ENCODE measurements around the gene SPAG8. TPM values are rescaled to one million over a fixed set of nuclear protein-coding genes. Genes with fewer than 3 reads are reported as not detected.
A peak's percentile ranks its signal among the peaks of the same experiment; 100 is the strongest.

Gene SPAG8
- 1 to 10 TPM in 5 of 6 donors, not detected in 1; 1.2 to 1.7 (median 1.5) TPM for polyA plus RNA-seq (ENCODE audit: low read depth in 6 of 6)

GRCh38 chr9:35812025-35812602, at the start of gene SPAG8:
SPAG8 (minus strand) TSS chr9:35812262; CDS start chr9:35812147, 115 bp downstream.
- Mint-ChIP-seq H3K36me3 (peaks cover 0 to 6% of the 10 kb centered on the region in 2 donors), H3K9me3 (no peaks in the 10 kb centered on the region), H3K4me3 (peak within 1 kb of the TSS; percentile 81 to 96 (median 94)), H3K4me1 (peaks cover 28 to 46% (median 31%) of the 10 kb centered on the region in 3 donors), H3K27me3 (no peaks in the 10 kb centered on the region), H3K27ac (peak within 1 kb of the TSS; percentile 86 to 96 (median 94))
- DNase-seq = peak; percentile 92
- ATAC-seq (ENCODE audit: low read depth in 2 of 2) = peak; percentile 65 to 66

GRCh38 chr9:35861161-35861897, 49.3 kb upstream of the SPAG8 start:
- Mint-ChIP-seq H3K27ac (peak overlapping the region in 1 of 6 donors; percentile 63), H3K27me3 (peaks cover 20 to 33% (median 25%) of the 10 kb centered on the region in 3 donors), H3K9me3 (no peaks in the 10 kb centered on the region), H3K4me1 (peaks cover 0 to 14% (median 7%) of the 10 kb centered on the region in 3 donors), H3K4me3 (no peak overlapping the region), H3K36me3 (no peaks in the 10 kb centered on the region)
- DNase-seq (no peak), ATAC-seq (ENCODE audit: low read depth in 2 of 2) (no peak)

- peaks cover 0 to 17% (median 7%) of the 10 kb centered on the region in 3 donors for H3K4me1 Mint-ChIP-seq
- peaks cover 13 to 40% (median 37%) of the 10 kb centered on the region in 3 donors for H3K27me3 Mint-ChIP-seq
- no peaks in the 10 kb centered on the region for H3K9me3 Mint-ChIP-seq
- ATAC-seq (ENCODE audit: low read depth in 2 of 2) = no peak
- DNase-seq = no peak
- no peak overlapping the region for H3K4me3 Mint-ChIP-seq
- H3K36me3 Mint-ChIP-seq = no peaks in the 10 kb centered on the region
- no peak overlapping the region for H3K27ac Mint-ChIP-seq
Measured at GRCh38 chr9:35859990-35860339, 47.9 kb upstream of the SPAG8 start.

GRCh38 chr9:35859310-35859989, 47.4 kb upstream of the SPAG8 start:
- Mint-ChIP-seq H3K9me3 (no peaks in the 10 kb centered on the region), H3K4me3 (peak overlapping the region in 1 of 8 donors; percentile 37), H3K36me3 (no peaks in the 10 kb centered on the region), H3K4me1 (peaks cover 0 to 17% (median 7%) of the 10 kb centered on the region in 3 donors), H3K27ac (peak overlapping the region in 1 of 6 donors; percentile 82), H3K27me3 (peaks cover 13 to 40% (median 38%) of the 10 kb centered on the region in 3 donors)
- ATAC-seq (ENCODE audit: low read depth in 2 of 2) = peak; percentile 74 to 75
- peak; percentile 20 for DNase-seq

- no peak overlapping the region for H3K4me3 Mint-ChIP-seq
- ATAC-seq (ENCODE audit: low read depth in 2 of 2) (no peak), DNase-seq (no peak)
- peaks cover 13 to 38% (median 35%) of the 10 kb centered on the region in 3 donors for H3K27me3 Mint-ChIP-seq
- no peaks in the 10 kb centered on the region for H3K9me3 Mint-ChIP-seq
- H3K36me3 Mint-ChIP-seq = no peaks in the 10 kb centered on the region
- peaks cover 0 to 17% (median 7%) of the 10 kb centered on the region in 3 donors for H3K4me1 Mint-ChIP-seq
- H3K27ac Mint-ChIP-seq = peak overlapping the region in 1 of 6 donors; percentile 59
Measured at GRCh38 chr9:35858458-35858857, 46.4 kb upstream of the SPAG8 start.

- Mint-ChIP-seq H3K27ac (no peak overlapping the region), H3K9me3 (no peaks in the 10 kb centered on the region), H3K27me3 (peaks cover 9 to 26% (median 23%) of the 10 kb centered on the region in 3 donors), H3K4me3 (no peak overlapping the region), H3K4me1 (peaks cover 3 to 21% (median 7%) of the 10 kb centered on the region in 3 donors), H3K36me3 (no peaks in the 10 kb centered on the region)
- no peak for ATAC-seq (ENCODE audit: low read depth in 2 of 2)
- DNase-seq = no peak
Measured at GRCh38 chr9:35856882-35857281, 44.8 kb upstream of the SPAG8 start.

GRCh38 chr9:35856206-35856605, 44.1 kb upstream of the SPAG8 start:
- no peaks in the 10 kb centered on the region for H3K36me3 Mint-ChIP-seq
- peak overlapping the region in 1 of 6 donors; percentile 41 for H3K27ac Mint-ChIP-seq
- no peak overlapping the region for H3K4me3 Mint-ChIP-seq
- no peak for DNase-seq
- H3K4me1 Mint-ChIP-seq = peaks cover 3 to 17% (median 7%) of the 10 kb centered on the region in 3 donors
- H3K9me3 Mint-ChIP-seq = no peaks in the 10 kb centered on the region
- no peak for ATAC-seq (ENCODE audit: low read depth in 2 of 2)
- peaks cover 5 to 19% (median 16%) of the 10 kb centered on the region in 3 donors for H3K27me3 Mint-ChIP-seq

- Mint-ChIP-seq H3K9me3 (no peaks in the 10 kb centered on the region), H3K27me3 (peaks cover 0 to 15% (median 10%) of the 10 kb centered on the region in 3 donors), H3K36me3 (no peaks in the 10 kb centered on the region), H3K27ac (no peak overlapping the region), H3K4me3 (no peak overlapping the region), H3K4me1 (peaks cover 3 to 15% (median 4%) of the 10 kb centered on the region in 3 donors)
- ATAC-seq (ENCODE audit: low read depth in 2 of 2) (no peak), DNase-seq (no peak)
Measured at GRCh38 chr9:35854091-35854762, 42.2 kb upstream of the SPAG8 start.

GRCh38 chr9:35852876-35853865, 41.1 kb upstream of the SPAG8 start:
- no peaks in the 10 kb centered on the region for H3K36me3 Mint-ChIP-seq
- H3K27me3 Mint-ChIP-seq = peaks cover 0 to 15% (median 10%) of the 10 kb centered on the region in 3 donors
- ATAC-seq (ENCODE audit: low read depth in 2 of 2) = no peak
- H3K4me1 Mint-ChIP-seq = peaks cover 10 to 17% (median 14%) of the 10 kb centered on the region in 3 donors
- H3K4me3 Mint-ChIP-seq = peak overlapping the region in 1 of 8 donors; percentile 3
- no peaks in the 10 kb centered on the region for H3K9me3 Mint-ChIP-seq
- no peak for DNase-seq
- H3K27ac Mint-ChIP-seq = no peak overlapping the region

GRCh38 chr9:35852267-35852815, 40.3 kb upstream of the SPAG8 start:
- peak overlapping the region in 1 of 6 donors; percentile 78 for H3K27ac Mint-ChIP-seq

GRCh38 chr9:35847792-35848572, 35.9 kb upstream of the SPAG8 start:
- peak overlapping the region in 4 of 6 donors; percentile 39 to 84 (median 69) for H3K27ac Mint-ChIP-seq
- H3K4me3 Mint-ChIP-seq = peak overlapping the region; percentile 0 to 82 (median 60)
- H3K4me1 Mint-ChIP-seq = peaks cover 46 to 60% (median 48%) of the 10 kb centered on the region in 3 donors
- H3K36me3 Mint-ChIP-seq = no peaks in the 10 kb centered on the region
- H3K9me3 Mint-ChIP-seq = no peaks in the 10 kb centered on the region
- no peaks in the 10 kb centered on the region for H3K27me3 Mint-ChIP-seq
- ATAC-seq (ENCODE audit: low read depth in 2 of 2) = peak; percentile 68
- DNase-seq = peak; percentile 66

More at GRCh38 chr9:35852267-35852815, 40.3 kb upstream of the SPAG8 start:
- ATAC-seq (ENCODE audit: low read depth in 2 of 2) = no peak
- Mint-ChIP-seq H3K4me1 (peaks cover 18 to 25% (median 22%) of the 10 kb centered on the region in 3 donors), H3K36me3 (no peaks in the 10 kb centered on the region), H3K9me3 (no peaks in the 10 kb centered on the region), H3K4me3 (no peak overlapping the region), H3K27me3 (peaks cover 0 to 15% (median 10%) of the 10 kb centered on the region in 3 donors)
- no peak for DNase-seq

Measured in naive B cell (primary cell).